Esophagus muscularis mucosa (tissue), 4 donors: ENCODE data around the gene ADAMTS10.

Experiments
- CTCF ChIP-seq, 3 experiments: fragments of 200-600 bp in 2 of 3; fragments of 450-650 bp in 1 of 3; sonication (generic) in 2 of 3; IDR thresholded peaks; one replicate each; pipeline ENCODE4 v1.5.1; 2017 to 2019; ENCODE audit warnings: antibody characterized with exemption in 3 of 3, mild to moderate bottlenecking in 2 of 3, moderate library complexity in 1 of 3
- EP300 ChIP-seq: sonication (generic); formaldehyde crosslinking; IDR thresholded peaks from one replicate; pipeline ENCODE4 v1.6.1; 2017; ENCODE audit warnings: antibody characterized with exemption
- POLR2A ChIP-seq: fragments of 450-650 bp; IDR thresholded peaks from one replicate; pipeline ENCODE4 v1.6.1; 2017; ENCODE audit warnings: antibody characterized with exemption, moderate library complexity, mild to moderate bottlenecking, low read depth
- POLR2AphosphoS5 ChIP-seq, 2 donors: sonication (generic); formaldehyde crosslinking; IDR thresholded peaks; one replicate each; pipeline ENCODE4 v1.6.1; 2017; ENCODE audit warnings: antibody characterized with exemption in 2 of 2

GRCh38 chr19:8589177-8589714 is 21.3 kb downstream of the ADAMTS10 start:
- TF ChIP-seq CTCF (IDR thresholded peaks at IDR 0.05): no peak
- TF ChIP-seq POLR2AphosphoS5 (IDR thresholded peaks at IDR 0.05): peak in 1 of 2 donors; percentile 7
- no peak for TF ChIP-seq POLR2A
- no peak for TF ChIP-seq EP300
